HG02981 (cell line): Measurements from ENCODE around the gene RBM24.

Source experiments
- ATAC-seq: cut with Tn5 transposase; IDR thresholded peaks from one replicate; pipeline ENCODE4 v1.9.1; 2021; ENCODE audit warnings: mild to moderate bottlenecking, moderate library complexity; ENCODE audit not compliant: unreplicated experiment

The RBM24 gene

DNA sequence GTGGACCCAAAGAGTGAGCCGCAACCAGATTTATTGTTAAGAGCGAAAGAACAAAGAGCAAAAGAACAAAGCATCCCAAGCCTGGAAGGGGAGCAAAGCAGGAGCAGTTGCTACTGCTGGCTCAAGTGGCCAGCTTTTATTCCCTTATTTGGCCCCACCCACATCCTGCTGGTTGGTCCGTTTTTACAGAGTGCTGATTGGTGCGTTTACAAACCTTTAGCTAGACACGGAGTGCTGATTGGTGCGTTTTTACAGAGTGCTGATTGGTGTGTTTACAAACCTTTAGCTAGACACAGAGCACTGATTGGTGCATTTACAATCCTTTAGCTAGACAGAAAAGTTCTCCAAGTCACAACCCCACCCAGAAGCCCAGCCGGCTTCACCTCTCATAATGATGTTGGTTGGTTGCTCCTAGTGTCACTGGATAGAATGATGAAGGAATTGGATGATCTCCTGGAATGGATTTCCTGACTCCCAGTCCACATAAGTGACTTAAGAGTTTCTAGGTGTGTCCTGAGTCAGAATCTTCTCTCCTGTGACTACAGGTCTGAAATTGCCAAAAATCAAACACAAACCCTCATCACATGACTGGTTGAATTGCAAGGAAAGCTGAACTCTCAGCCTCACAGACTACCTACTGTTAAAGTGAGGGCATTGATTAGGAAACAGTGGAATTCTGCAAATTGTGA, 60.1 kb downstream of the RBM24 start:
- no peak for ATAC-seq

DNA sequence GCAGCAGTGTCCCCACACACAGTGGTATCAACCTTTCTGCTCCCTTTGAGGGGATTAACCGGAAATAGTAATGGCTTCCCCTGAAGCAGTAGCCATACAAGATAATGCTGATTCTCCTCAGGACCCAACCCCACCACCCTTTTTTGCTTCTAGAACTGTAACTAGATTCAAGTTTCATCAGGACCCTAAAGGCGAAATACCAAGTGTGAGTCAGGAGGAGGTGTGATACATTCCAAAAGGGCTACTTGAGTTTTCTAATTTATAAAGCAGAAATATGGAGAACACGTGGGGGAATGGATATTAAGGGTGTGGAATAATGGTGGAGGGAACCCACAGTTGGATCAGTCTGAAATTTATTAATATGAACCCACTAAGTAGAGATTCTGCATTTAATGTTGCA, 60.7 kb downstream of the RBM24 start:
- no peak for ATAC-seq

DNA sequence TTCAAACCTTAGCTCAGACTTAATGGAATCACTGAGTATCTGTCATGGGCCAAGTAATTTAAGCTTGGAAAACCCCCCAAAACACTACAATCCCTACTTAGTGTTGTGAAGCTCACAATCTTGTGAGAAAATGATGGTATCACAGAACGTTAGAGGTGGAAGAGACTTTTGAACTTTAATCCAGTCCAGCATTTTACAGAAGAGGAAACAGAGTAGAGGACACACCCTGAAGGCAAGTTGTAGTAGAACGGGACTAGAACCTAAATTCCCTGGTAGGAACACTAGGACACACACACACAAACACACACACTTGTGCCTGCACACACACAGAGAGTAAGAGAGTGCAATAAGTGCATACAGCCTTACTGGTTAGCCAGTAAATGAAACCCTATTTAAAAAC, 62.1 kb downstream of the RBM24 start:
- no peak for ATAC-seq
